HG03460 (cell line): Measurements from ENCODE around the gene XRCC1.
"Not testable (repeated sequence)": the region's sequence is repeated elsewhere in the genome, so short reads cannot be mapped to it uniquely, and the experiment has no call there.

Experiments used
- ATAC-seq: cut with Tn5 transposase; IDR thresholded peaks from one replicate; pipeline ENCODE4 v1.9.1; 2021; ENCODE audit not compliant: unreplicated experiment

The XRCC1 gene

DNA sequence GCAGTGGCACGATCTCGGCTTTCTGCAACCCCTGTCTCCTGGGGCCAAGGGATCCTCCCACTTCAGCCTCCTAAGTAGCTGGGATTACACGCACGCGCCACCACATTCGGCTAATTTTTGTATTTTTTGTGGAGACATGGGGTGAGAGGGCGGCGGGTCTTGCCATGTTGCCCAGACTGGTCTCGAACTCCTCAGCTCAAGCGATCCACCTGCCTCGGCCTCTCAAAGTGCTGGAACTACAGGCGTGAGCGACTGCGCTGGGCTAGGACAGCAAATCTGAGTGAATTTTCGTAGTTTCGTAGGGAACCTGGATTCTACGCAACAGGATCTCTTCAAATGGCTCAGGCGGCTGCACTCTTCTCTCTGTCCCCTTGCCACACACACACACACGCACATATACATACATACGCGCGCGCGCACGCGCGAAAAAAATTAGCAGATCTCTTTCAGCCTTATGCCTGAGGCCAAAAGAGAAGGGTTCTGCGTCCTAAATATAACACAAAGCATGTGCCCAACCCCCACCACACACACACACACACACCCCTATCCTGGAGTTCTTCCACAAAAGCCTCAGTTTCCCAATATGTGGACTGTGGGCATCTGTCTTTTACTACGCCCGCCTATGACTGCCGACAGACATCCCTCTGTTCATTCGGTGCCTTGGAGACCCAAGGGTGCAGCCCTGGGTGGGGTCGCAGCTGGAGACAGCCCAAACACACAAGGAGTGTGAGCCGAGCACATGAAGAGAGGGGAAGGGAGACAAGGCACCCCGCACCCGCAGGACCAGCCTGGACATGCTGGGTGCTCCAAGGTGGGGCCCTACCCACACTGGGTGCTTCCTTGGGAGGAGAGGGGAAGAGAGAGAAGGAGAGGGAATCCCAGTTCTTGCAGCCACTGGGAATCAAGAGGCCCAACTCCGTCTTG lies 890 bp upstream of the XRCC1 start:
- ATAC-seq, result no peak

DNA sequence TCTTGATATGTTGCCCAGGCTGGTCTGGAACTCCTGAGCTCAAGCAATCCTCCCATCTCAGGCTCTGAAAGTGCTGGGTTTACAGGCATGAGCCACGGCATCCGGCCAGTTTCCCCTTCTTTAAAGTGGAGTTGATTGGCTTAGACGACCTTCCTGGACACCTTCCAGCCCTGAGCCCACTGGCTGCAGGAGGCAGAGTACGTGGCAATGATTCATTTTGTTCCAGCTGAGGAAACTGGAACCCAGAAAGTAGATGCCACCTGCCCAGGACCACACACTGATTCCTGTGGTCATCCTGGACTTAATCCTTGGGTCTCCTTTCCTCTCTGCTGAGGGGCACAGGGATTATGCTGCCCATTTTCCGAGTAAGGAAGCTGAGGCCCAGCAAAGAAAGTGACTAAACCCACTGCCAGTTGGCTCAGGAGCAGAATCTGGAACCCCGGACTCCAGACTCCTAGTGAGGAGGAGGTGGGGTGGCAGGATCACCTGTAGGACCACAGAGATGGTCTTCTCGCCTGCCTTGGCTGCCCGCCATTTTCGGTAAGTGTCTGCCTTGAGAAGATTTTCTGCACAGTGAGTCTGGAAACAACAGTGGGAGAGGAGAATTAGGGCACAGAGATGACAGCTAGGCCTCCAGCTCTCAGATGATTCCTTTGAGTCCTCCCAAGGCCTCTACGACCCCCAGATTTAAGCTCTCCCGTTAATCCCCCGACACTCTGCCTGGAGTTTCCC lies 737 bp downstream of the XRCC1 start:
- ATAC-seq, result no peak

DNA sequence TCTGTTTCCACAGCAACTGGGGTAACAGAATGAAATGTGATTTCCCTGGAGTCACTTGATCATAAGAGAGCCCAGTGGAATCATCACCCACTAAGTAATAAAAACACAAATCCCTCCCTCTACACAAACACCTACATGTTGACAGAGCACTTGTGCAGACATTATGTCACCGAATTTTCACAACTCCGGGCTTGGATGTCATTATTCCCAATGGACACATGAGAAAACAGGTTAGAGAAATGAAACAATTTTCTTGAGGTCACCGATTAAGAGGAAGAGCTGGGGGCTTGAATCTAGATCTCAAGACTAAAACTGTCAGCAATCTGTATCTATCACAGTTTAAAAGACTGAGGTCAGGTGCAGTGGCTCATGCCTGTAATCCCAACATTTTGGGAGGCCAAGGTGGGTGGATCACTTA lies 3.1 kb downstream of the XRCC1 start:
- no peak for ATAC-seq

DNA sequence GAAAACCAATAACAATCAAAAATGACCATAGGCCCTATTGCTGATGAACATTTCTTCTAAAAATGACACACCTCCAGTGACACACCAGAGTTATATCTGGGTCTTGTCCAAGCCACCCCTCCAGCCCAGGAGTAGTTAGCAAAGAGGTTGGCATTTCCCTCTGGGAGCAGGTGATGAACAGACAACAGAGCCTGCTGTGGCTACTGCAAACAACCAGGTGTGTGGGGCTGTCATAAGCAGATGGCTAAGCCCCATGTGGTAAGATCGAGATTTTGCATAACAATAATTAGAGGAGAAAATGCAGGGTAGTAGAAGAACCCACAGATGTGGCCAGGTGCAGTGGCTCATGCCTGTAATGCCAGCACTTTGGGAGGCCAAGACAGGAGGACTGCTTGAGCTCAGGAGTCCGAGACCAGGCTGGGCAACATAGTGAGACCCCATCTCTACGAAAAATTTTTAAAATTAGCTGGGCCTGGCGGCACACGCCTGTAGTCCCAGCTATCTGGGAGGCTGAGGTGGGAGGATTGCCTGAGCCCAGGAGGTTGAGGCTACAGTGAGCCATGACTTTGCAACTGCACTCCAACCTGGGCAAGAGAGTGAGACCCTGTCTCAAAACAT lies 5.0 kb downstream of the XRCC1 start:
- no peak for ATAC-seq

DNA sequence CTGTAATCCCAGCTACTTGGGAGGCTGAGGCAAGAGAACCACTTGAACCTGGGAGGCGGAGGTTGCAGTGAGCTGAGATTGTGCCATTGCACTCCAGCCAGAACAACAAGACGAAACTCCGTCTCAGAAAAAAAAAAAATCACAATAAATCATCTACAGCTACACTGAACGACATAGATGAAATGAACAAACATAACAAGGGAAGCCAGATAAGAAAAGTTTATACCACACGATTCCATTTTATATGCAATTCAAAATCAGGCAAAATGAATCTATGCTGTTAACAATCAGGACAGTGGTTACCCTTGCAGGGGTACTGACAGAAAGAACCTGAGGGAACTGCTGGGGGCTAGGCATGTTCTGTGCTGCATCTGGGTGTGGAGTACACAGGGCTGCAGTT lies 5.7 kb downstream of the XRCC1 start:
- ATAC-seq, result no peak

DNA sequence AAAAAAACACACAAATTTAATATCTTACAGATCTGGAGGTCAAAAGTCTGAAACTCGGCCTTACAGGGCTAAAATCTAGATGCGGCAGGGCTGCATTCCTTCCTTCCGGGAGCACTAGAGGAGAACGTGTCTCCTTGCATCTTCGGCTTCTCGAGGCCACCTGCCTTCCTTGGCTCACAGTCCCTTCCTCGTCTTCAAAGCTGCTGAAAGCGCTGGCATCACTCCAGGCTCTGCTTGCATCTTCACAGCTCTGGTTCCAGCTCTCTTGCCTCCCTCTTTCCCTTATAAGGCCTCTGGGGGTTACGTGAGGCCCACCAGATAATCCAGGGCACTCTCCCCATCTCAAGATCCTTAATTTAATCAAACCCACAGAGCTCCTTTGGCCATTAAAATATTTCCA lies 10.5 kb downstream of the XRCC1 start:
- no peak for ATAC-seq

DNA sequence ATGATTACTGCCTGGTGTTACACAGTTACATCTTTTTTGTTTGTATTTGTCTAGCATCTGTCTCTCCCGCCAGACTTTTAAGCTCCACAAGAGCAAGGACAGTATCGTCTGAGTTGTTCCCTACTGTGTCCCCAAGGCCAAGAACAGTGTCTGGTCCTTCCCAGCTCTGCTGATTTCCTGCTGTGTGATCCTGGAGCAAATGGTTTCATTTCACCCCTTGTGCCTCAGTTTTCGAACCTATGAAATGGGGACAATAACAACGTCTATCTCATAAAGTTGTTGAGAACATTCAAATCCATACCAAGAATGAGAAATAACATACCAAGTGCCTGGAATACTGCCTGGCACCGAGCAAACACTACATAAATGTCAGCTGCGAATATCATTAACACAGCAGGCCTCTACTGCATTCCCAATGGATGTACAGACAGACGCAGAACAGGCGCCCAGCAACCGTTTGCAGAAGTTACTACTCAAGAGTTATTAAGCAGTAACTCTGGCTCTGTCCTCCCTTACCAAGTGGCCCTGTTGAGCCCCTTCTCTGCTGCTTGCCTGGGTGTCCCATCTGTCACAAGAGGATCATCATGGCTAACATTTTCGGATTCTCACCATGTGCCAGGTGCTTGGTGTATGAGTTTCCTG lies 11.4 kb downstream of the XRCC1 start:
- no peak for ATAC-seq

DNA sequence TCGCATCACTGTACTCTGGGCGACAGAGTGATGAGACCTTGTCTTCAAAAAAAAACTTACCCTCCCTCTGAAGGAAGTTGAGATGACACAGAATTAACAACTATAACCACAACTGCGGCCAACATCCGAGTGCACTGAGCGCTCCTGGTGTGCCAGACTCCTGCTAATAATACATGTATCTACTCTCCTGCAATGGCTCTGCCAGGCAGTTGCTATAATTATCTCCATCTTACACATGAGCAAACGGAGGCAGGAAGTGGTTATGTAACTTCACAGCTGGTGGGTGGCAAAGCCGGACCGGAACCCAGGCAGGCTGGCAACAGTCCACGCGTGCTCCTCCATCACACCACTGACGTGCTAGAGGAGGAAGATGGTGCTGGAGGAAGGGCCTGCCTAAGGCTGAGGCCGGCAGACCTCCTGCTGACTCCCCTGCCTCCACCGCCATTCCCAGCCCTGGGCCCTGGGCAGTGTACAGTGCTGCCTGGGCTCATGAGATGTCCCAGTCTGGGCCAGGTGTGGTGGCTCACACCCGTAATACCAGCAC lies 12.6 kb downstream of the XRCC1 start:
- peak; percentile 82 for ATAC-seq

DNA sequence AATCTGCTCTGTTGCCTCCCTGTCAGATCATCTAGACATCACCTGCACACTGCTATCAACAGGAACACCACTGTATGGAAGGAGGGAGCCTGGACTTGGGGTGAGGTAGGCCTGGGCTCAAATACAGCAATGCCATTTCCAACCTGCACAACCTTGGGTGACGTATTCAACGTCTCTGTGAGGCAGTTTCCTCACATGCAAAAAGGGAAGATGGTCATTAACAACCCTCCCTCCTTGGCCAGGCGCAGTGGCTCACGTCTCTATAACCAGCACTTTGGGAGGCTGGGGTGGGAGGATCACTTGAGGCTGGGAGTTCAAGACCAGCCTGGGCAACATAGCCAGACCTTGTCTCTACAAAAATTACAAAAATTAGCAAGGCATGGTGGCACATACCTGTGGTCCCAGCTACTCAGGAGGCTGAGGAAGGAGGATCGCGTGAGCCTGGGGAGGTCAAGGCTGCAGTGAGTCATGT lies 13.1 kb downstream of the XRCC1 start:
- ATAC-seq, result no peak

DNA sequence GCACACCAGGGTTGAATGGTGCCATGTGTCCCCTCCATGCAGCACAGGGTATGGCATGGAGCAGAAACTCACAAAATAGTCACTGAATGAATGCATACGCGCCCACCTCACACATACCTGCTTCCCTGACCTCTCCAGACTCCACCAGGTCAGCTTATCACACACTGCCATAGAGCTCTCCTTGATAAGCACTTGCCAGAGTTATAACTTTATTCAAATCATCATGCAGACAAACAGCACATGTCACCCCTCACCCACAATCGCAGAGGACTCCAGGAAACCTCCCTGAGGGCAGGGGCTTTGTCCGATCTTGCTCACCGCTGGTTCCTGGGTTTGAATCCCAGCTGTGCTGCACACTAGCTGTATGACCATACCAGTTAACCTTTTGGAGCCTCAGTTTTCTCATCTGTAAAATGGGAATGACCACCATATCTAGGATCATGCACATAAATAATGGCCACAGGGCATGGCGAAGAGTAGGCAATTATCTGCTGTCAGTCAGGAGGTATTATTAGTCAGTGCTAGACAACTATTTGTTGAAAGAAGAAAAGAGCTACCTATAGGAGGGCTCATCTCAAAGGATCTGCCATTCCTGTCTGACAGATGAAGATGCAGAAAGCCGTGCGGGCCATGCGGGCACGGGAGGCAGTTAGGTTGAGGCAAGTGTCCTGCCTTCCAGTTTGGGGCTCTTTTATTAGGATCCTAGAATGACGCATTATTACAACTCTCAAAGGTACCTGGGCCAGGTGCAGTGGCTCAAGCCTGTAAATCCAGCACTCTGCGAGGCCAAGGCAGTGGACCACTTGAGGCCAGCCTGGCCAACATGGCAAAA lies 14.0 kb downstream of the XRCC1 start:
- ATAC-seq, result no peak

DNA sequence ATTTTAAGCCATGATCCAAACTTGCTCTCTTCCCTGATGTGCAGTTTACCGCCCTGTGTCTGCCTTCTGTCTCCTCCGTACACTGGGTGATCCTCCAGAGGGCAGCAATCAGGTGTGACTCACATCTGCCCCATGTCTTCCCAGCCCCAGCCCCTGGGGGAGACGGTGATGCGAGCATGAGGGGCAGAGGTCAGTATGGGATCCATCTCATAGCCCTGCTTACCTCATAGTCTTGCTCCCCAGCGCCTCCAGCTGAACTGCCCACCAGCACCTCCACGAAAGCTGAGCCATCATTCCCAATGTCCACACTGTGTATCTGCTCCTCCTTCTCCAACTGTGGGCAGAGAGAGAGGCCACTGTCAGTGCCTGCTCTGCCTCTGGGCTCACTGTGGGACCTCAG lies 14.6 kb downstream of the XRCC1 start:
- no peak for ATAC-seq

DNA sequence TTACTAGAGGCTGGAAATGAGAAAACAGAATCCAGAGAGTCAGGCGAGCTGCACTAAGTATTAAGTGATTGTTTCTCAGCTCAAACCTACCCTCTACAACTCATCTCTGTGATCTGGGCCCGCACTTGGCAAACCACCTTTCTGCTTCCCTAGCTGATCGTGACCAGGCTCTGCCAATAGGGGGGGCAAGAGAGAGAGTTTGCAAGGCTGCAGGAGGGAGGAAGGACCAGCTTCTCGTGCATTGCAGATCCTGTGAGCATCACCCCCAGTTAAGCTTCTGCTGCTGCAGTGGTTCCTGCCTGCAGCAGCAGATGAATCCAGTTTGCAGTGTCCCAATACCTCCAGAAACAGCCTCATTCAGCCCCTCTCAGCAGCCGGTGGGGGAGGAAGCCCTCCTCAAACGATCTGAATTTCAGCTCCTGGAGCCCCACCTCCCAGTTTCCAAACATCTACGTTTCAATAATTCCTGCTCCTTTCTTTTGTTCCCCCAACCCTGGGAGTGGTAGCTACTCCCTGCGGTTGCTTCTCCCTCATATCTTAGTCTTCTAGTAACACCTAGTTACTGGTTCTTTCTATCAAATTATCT lies 20.0 kb downstream of the XRCC1 start:
- no peak for ATAC-seq

DNA sequence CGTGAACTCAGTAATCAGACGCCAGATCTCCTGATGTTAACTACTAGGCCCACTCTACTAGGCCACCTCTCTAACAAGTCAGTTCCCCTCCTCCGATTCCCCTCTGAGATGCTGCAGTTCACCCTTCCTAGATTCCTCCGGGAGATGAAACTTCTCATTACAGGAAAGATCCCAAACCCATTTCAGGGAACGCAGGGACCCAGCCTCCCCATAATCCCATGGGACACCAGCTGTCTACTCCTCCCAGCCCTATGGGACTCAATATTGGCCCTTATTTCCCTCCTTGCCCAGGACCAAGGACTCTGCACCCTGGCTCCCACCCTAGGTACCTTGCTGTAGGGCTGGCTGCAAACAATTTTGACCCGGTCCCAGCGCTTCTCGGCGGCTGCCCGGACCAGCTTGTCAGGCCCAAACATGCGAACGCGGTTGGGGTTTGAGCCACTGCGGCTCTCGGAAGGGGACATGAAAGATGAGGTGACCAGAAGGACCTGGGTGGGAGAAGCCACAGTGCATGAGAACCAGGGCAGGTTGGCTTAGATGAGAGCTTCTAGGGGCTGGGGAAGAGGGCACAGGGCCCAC lies 20.9 kb downstream of the XRCC1 start:
- no peak for ATAC-seq

DNA sequence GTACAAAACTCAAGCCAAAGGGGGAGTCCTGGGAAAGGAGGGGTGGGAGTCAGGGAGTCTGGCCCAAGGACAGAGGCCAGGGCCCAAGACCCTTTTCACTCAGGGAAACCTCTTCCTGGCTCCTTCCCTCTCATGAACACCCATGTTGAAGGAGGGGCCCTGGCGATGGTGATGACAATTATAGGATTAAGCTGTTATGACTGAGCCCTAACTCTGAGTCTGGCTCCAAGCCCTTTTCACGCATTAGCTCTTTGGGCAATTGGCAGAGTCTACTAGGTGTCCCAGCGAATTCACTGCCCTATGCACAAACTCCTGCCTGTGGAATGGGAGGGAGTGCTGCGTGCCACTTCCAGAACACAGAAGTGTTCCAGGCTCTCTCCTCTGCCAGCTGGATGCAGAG lies 21.7 kb downstream of the XRCC1 start:
- no peak for ATAC-seq

DNA sequence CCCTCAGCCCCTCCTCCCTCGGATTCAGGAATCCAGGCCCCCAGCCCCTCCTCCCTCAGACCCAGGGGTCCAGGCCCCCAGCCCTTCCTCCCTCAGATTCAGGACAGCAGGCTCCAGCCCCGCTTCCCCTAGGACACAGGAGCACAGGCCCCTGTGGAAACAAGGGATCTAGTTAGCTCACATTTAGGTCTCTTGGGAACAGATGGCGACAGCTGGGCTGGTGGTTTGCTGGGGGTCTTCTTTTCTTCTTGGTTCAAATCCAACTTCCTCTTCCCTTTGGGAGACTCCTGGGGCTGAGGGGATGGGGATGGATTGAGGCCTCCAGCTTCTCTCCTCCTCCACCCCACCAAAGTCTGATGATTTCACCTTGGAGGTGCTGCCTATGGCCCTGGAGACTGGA lies 22.7 kb downstream of the XRCC1 start:
- ATAC-seq, result no peak

DNA sequence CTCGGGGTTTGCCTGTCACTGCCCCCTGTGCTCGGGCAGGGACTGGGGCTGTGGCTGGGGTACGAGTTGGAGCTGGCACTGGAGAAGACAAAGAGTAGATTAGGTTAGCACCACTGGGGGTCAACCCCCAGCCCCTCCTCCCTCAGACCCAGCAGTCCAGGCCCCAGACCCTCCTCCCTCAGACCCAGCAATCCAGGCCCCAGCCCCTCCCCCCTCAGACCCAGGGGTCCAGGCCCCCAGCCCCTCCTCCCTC lies 23.2 kb downstream of the XRCC1 start:
- no peak for ATAC-seq

DNA sequence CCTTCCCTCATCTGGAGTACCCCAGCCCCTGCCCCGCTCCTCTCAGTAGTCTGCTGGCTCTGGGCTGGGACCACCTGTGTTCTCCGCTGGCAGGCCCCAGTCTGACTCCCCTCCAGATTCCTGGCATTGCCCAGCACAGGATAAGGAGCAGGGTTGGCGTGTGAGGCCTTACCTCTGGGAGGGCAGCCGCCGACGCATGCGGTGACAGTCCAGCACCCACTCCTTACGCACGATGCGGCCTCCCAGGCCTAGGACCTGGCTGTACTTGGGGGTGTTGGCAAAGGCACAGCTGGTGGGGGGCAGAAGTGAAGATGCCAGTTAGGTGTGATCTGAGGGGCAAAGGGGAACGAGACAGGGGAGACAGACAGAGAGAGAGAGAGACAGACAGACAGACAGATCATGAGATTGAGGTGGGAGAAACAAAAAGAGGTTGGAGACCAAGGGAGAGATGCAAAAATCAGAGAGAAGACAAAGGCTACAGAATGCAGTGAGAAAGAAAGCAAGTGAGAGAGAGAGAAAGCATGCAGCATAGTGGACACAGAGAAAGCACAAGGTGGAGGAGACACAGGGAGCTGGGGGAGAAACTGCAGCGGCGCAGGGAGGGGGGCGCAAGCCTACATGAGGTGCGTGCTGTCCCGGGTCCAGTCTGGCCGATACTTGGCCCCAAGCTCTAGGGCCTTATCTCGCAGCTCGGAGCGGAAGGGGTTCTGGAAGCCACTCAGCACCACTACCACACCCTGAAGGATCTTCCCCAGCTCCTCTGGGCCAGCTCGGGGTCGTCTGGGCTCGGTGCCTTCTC lies 23.7 kb downstream of the XRCC1 start:
- no peak for ATAC-seq

DNA sequence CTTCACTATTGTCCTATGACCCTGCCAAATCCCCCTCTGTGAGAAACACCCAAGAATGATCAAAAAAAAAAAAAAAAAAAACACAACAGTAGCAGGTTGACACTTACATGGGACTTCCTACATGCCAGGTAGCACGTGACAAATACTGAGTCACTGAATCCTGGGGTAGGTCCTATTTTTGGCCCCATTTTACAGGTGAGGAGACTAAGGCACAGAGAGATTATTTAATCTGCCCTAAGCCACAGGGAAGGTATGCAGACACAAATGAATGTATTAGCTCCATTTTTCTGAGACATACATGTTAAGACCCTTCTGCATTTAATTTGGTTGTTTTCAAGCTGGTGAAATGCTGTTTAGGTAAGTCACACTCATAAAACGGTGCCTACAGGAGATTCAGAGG lies 26.6 kb downstream of the XRCC1 start:
- no peak for ATAC-seq

DNA sequence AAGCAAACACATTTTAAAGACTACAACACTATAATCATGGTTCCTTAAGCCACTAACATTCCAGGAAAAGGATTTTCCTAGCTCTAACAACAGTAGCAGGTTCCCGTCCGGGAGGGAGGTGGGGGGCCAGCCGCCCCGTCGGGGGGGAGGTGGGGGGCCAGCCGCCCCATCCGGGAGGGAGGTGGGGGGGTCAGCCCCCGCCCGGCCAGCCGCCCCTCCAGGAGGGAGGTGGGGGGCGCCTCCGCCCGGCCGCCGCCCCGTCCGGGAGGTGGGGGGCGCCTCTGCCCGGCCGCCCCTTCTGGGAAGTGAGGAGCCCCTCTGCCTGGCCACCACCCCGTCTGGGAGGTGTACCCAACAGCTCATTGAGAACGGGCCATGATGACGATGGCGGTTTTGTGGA lies 27.4 kb downstream of the XRCC1 start:
- ATAC-seq, result not testable (repeated sequence)
